NCI-H2029 treated with DMSO at 0.1 percent for 48 hours (cell line): ENCODE data around the gene SLC34A3.

Source experiments
- DNase-seq: peaks from one replicate; lab custom pipeline; 2025; lab: John Stamatoyannopoulos, UW

Gene SLC34A3

DNA sequence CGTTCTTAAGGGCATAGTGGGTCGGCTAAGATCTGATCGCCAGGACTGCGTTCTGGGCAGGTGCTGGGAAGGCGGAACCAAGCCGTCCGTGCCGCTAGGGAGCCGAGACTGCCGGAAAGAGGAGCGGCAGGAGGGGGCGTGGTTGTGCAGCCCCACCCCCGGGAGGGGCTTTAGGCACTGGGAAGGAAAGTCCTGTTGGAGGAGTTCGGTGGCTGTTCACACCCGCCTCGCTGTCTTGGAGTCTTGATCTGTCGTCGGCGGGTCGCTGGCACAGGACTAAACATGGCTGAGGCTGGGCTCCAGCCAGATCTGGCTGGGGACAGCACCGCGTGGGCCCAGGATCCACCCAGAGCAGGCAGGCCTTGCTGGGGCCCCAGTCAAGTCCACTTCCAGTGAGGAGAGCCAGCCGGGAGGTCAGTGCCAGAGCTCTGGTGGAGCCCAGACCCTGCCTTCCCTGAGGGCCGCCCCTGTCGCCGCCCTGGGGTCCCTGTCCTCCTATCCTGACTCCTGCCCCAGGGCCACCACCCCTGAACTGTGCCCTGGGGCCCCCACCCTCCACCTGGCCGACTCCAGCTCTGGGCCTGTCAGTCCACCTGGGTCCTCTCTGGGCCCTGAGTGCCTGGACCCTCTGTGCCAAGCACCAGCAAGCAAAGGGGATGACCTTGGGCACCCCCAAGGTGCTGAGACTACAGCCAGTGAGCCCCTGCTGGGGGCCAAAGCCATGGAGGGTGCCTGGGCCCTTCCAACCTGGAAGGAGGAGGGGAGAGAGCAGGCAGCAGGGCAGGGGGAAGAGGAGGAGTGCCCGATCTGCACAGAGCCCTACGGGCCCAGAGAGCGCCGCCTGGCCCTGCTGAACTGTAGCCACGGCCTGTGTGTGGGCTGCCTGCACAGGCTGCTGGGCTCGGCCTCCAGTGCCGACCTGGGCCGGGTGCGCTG lies 13.2 kb upstream of the SLC34A3 start:
- peak; percentile 60 for DNase-seq

DNA sequence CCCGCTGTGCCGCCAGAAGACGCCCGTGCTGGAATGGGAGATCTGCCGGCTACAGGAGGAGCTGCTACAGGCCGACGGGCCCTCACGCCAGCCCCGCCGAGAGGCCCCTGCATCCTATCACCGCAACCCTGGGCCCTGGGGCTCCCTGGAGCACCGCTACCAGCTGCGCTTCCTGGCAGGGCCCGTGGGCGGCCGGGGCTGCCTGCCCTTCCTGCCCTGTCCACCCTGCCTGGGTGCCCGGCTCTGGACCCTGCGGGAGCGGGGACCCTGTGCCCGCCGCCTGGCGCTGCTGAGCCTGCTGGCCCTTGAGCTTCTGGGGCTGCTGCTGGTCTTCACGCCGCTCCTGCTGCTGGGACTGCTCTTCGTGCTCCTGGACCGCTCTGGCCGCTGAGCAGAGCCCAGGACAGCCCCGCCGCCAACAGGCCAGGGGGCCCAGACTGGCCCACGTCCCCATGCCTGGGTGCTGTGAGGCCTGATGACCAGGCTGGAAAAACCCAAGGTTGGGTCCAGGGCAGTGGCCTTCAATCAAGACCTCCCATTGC lies 12.4 kb upstream of the SLC34A3 start:
- DNase-seq: no peak

DNA sequence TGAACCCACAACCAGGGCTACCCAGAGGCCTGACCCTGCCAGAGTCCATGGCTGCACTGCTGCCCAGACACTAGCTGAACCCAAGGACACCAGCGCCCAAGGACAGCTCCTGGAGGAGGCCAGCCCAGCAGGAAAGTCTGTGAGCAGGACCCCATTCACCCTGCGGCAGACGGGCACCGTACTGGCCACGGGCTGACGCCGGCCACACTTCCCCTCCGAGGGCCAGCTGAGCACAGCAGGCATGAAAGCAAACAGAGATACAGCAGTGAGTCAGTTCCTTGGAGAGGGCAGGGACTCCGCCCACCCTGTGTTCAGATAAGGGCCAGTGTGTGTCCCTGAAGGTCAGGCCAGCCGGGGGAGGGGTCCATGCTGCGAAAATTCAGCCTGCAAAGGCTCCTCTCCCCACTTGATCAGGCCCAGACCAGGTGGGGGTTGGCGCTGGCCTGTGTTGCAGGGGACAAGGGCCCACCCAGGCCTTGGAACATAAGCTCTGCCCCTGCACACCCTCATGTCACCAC lies 11.9 kb upstream of the SLC34A3 start:
- no peak for DNase-seq

DNA sequence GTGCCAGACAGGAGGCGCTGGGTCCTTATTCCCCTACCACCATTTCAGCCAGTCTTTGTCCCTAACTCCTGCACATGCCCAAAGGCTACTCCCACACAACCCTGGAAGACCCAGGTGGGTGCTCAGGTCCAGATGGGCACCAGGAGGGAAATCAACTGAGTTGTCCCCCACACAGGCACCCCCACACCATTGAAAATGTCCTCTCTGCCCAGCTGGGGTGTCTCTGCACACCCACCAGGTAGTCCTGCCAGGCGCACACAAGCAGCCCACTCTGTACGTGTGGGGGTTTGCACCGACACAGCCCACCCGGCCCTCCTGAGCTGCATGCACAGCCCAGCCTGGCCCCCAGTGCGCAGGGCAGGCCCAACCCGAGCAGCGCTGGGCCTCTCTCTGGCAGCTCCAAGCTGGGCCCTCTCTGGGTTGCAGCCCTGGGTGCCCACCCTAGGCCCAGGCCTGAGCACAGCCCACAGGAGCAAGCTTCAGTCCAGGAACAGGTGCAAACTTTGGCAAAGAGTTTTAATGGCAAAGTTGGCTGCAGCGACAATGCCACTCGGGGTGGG lies 10.9 kb upstream of the SLC34A3 start:
- DNase-seq: no peak

DNA sequence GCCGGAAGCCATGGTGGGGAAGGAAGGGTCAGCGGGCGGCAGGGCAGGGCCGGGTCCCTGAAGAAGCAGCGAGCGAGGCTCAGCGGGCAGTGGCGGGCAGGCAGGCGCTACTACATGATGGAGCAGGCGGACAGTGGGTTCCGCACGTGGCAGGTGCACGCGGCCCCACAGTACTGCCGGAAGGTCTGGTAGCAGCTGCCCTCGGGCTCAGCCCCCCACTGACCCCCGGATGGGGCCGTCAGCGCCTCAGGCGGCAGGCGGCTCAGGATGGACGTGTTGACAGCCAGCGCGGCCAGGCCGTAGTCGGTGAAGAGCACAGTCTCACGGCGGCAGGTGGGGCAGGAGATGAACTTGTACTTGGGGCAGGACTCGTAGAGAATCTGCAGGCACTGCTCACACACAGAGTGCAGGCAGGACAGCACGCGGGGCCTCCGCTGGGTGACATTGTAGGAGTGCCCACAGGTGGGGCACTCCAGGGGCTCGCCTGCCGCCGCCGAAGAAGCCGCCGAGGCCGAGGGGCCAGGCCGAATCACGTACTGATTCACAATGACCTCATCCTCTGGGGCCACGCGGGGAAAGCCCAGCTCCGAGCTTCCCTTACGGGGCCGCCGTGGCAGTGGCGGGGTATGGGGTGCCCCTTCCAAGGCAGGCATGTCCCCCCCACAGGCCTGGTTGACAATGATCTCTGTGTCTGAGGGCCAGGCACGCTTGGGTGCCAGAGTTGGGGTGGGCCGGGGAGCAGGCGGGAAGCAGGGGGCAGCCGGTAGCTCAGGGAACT lies 10.2 kb upstream of the SLC34A3 start:
- no peak for DNase-seq

DNA sequence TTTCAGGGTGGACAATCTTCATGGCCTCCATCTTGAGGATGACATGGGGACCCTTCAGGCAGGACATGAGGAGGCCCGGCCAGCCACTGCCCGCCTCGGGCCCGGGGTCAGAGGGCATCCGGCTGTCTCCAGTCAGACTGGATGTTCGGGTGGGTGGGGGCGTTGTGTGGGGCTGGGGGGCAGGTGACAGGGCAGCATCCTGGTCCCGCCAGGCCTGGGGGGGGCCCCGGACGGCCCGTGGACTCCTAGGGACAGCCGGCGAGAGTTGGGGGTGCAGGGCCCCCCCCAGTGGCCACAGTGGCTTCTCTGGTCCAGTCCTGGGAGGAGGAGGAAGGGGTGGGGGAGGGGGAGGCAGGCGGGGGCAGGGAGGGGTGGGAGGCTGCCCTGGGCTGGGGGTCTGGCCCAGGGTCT lies 9.6 kb upstream of the SLC34A3 start:
- DNase-seq: no peak

DNA sequence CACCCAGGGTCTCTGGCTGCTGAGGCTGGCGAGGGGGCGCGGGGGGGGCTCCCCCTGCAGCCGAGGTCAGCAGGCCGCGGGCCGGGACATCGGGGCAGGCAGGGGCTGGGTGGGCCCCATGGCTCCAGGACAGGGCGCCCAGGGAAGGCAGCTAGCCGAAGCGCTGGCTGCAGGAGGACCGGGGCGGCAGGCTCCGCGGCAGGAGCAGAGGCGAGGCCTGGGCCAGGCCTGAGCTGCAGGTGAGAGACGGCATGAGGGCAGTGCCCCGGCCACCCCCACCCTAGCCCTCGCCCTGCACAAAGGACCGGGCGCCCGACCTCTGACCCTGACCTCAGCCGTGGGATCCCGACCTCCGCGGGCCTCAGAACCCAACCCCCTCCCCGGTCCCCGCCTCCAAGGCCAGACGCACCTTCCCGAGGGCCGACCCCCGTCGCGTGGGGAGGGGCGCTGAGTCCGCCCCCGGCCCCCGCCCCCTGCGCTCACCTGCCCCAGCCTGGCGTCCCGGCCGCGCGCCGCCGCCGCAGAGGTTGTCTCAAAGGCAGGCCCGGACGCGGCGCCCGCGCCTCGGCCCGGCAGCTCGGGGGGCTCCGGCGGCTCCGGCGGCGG lies 9.1 kb upstream of the SLC34A3 start:
- no peak for DNase-seq

DNA sequence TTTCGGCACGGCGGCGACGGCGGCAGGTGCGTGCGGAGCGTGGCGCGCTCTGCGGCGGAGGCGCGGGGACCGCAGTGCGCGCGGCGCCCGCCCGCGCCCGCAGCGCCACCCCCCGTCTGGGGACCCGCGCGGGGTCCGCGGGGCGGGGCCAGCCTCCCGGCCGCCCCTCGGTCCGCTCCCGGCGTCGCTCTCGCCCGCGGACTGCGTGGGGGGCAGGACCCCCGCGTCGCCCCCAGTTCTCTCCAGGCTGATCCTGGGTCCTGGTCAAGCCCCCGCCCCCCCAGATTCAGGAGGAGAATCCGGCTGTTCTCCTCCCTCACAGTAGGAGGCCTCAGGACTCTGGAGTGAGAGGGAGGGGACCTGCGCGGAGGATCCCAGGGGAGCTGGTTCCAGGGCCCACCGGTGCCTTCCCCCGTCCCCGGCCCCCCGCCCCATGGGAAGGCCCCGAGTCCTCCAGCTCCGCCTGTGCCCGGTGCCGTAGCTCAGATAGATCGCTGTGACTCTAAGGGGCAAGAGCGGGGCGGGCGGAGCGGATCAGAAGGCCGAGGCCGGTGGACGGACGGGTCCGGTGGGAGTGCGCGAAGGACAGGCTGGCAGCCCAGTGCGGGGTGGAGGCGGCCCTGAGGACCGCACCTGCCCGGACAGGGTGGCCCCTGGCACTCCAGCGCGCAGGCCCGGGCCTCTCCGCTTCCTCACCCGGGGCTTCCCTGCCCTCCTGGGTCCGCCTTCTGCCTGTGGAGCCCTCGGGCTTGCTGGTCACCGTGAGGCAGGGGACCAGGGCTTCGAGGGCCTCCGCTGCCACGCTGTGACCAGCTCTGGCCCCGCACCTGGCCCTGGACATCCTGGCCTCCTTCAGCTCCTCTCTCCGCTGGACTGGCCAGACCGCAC lies 8.3 kb upstream of the SLC34A3 start, which contains the start of gene RNF208:
RNF208 (minus strand) TSS at position 51 of the 888 bp plus-strand sequence. CDS start 1,028 bp downstream, outside the sequence.
- no peak for DNase-seq

DNA sequence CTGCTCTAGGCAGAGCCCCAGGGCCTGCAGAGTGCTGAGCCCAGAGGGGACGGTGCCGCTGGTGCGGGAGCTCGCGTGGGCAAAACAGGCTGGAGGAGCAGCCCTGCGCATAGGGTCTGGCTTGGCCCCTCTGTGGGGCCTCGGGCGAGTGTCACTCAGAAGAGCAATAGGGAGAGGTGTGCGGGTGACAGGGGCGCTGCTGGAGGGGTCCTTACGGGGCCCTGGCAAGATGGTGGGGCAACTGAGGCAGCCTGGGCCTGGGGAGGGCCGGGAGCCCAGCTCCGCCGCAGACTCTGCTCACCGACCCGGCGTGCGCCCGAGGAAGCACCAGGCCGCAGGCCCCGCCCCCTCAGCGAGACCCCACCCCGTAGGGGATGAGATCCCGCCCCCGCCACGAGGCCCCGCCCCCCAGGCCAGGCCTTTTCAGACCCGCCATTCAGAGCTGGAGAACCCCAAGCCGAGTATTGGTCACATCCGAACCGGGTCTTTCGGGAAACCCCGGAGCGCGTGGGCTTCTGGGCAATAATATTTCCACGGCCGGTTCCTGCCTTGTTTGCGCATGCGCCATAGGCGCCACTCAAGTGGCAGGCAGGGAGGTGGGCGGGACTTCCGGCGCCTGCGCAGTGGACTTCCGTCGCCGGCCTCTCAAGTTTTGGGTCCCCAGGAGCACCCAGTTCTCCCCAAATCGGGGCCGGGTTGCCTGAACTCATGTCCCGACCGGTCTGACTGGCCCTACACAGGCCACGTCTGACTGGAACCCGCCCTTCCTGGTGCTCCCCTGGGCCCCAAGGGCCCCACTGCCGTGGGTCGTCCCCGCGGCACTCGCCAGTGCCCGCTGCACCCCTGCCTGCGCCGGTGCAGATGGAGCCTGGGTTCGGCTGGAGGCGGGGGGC lies 7.4 kb upstream of the SLC34A3 start:
- DNase-seq: peak; percentile 91

DNA sequence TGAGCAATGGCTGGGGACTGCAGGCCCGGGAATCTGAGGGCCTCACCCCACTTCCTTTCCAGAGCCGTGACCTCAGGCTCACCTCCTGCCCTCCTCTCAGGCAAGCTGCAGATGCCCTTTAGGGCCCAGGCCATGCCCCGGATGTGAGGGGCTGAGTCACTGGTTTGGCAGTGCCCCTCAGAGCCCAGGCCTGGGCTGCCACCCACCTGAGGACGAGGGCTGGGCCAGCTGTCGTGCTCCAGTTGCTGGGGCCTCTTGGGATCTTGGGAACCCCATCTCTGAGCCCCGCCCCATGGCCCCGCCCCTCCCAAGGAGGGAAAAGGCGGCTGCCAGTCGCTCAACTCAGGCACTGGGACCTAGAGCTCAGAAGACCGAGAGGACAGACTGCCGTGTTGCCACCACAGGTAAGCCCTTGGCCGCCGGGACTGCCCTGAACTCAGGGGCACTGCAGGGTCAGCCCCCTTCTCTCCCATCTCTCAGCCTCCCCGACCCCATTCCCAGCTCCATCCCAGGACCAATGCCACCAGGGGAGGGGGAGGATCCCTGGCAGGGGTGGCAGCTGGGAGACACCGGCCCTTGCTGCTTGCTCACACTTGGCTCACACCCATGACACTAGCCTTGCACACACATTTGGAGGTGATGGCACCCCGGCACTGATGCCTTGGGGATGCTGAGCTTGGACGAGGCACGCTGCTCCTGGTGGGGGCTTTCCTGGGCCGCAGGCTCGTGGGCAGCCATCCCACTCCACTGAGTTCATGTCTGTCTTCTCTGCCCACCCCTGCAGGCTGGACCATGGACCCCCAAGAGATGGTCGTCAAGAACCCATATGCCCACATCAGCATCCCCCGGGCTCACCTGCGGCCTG lies 5.6 kb upstream of the SLC34A3 start, which contains the start of gene CYSRT1:
CYSRT1 (plus strand) TSS at position 345 of the 865 bp plus-strand sequence; CDS start at position 793, 448 bp downstream.
- DNase-seq: no peak

DNA sequence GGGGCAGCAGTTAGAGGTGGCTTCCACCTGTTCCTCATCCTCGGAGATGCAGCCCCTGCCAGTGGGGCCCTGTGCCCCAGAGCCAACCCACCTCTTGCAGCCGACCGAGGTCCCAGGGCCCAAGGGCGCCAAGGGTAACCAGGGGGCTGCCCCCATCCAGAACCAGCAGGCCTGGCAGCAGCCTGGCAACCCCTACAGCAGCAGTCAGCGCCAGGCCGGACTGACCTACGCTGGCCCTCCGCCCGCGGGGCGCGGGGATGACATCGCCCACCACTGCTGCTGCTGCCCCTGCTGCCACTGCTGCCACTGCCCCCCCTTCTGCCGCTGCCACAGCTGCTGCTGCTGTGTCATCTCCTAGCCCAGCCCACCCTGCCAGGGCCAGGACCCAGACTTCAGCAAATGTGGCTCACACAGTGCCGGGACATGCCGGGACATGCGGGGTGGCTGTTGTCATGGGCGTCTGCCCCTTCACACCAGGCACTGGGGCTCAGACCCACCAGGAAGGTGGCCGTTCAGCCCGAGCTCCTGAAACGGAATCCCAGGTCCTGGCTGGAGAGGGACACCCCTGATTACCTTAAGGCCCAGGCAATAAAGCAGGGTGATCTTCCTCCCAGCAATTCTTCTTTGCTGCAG lies 4.9 kb upstream of the SLC34A3 start:
- no peak for DNase-seq

DNA sequence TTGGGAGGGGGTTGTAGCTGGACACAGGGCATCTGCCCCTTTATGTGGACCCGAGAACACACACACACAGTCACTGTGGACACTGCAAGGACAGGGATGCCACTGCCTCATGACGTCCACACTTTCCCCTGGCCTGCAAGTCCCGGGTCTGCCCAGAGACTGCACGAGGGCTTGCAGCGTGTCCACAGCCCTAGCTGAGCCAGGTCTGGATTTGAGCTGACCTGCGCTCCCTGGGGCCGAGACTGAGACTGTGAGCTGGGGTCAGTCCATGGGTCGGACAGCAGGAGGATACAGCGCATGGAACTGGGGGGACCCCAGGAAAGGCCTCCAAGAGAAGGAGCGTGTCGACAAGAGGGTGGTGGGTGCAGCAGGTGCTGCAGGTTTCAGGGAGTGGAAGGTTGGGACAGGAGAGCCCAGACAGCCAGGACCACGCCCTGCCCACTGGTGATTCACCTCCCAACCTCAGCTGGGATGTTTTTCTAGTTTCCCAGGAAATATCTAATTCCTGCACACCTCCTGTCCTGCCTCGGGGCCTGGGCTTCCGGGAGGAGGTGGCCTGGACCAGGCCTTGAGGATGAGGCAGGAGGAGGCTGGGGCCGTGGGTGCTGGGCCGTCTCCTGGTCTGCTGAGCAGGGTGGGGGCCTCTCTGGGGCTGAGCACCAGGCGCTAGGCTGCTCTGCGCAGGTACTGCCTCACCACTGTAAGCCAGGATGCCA lies 4.2 kb upstream of the SLC34A3 start:
- no peak for DNase-seq

DNA sequence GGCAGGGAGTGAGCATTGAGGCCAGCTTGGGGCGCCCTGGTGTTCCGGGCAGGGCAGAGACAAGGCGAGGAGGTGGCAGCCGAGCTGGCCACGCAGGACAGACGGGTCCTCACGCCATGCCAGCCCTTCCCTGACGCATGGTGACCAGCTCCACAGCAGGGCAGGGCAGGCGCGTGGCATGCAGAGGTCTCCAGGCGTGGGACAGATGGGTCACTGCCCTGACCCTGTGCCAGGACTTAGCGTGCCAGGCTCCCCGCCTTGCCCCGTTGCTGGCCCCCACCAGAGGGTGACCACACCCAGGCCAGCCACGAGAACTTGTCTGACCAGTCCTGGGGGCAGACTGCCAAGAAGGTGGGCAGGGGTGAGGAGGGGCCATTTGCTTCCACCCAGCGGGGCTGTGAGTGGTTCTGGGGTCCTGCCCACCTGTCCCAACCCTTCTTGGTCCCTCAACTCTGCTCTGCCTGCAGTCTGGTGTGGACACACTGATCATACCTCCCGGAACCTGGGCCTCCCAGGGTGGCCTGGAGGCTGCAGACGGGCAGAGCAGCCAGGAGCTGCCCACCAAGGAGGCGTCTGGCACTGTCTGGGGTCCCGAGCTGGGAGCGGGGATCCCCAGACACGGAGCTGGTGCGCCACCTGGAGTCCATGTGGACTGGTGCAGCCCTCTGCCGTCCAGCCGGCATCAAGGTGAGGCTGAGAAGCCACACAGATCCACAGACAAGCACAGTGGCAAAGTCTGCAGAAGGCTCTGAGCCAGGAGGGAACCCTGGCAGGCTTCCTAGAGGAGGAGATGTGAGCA lies 3.4 kb upstream of the SLC34A3 start, which contains the start of gene RNF224:
RNF224 (plus strand) TSS at position 449 of the 799 bp plus-strand sequence. CDS start 834 bp downstream, outside the sequence.
- peak; percentile 35 for DNase-seq

DNA sequence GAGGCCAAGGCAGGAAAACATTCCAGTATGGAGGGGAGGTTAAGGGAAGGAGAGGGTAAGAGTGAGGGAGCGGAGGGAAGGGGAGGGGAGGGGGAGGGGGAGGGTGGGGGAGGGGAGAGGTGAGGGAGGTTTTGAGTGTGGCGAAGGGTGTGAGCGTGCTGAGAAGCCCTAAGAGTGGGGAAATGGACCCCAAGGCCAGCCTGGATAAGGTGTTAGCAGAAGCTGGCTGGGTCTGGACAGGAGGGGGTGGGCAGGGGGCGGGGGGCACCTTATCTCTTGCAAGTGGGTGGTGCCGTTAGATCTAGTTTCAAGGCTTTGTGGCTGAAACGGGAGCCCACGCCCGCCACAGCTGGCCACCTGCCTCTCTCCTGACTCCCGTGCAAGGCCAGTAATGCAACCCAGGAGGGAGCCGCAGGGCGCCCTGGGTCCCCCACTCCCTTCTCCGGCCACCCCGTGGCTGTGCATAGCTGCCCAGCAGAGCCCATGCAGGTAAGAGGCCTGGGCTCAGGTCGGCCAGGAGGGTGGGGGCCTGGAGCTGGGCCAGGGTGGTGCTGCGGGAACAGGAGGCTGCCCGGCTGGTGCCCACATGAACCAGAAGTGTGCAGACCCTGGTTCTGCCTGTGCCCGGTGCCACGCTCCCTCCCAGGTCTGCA lies 2.7 kb upstream of the SLC34A3 start:
- no peak for DNase-seq

DNA sequence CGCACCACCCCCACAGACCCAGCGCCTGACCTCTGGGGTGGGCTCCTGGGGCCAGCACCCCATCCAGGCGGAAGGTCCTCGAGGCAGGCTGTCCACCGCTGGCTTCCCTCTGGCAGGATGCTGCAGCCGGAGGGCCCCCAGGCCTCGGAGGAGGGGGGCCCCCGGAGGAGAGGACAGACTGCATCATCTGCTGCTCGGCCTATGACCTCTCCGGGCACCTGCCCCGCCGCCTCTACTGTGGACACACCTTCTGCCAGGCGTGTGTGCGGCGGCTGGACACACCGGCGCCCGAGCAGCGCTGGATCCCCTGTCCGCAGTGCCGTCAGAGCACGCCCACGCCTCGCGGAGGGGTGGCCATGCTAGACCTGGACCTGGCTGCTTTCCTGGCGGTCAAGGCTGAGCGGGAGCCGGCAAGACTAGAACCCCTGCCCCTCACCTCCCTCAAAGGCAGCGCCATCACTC lies 2.2 kb upstream of the SLC34A3 start:
- no peak for DNase-seq
